Stimulated activated naive CD8-positive, alpha-beta T cell treated with anti-CD3 and anti-CD28 coated beads, Interleukin-15, amount 100 ng/mL, for 72 hours (primary cell): ENCODE results near the gene EVI5.
"Not testable (repeated sequence)": the region's sequence is repeated elsewhere in the genome, so short reads cannot be mapped to it uniquely, and the experiment has no call there.

ENCODE experiments used
- ATAC-seq: fragments of 150-1000 bp; cut with Tn5 transposase; 2 replicates; pipeline ENCODE4 v1.10.0; 2021; ENCODE audit warnings: mild to moderate bottlenecking, moderate library complexity
- DNase-seq, 2 donors: peaks; one replicate each; pipeline ENCODE4 v3.0.0; 2021 to 2022
- H3K27ac Mint-ChIP-seq, 2 donors: one replicate each; pipeline ENCODE4 v1.8.0; 2022; ENCODE audit warnings: mild to moderate bottlenecking in 2 of 2, mixed read lengths in 2 of 2, moderate library complexity in 2 of 2
- H3K27me3 Mint-ChIP-seq: one replicate; pipeline ENCODE4 v1.8.0; 2022; ENCODE audit warnings: mixed read lengths
- H3K4me1 Mint-ChIP-seq: one replicate; pipeline ENCODE4 v1.8.0; 2022; ENCODE audit warnings: mild to moderate bottlenecking, mixed read lengths
- H3K4me3 Mint-ChIP-seq, 2 donors: one replicate each; pipeline ENCODE4 v1.8.0; 2022; ENCODE audit warnings: mild to moderate bottlenecking in 2 of 2, mixed read lengths in 2 of 2, moderate library complexity in 1 of 2
- H3K9me3 Mint-ChIP-seq, 2 donors: one replicate each; pipeline ENCODE4 v1.8.0; 2022; ENCODE audit warnings: mixed read lengths in 2 of 2

The EVI5 gene

DNA sequence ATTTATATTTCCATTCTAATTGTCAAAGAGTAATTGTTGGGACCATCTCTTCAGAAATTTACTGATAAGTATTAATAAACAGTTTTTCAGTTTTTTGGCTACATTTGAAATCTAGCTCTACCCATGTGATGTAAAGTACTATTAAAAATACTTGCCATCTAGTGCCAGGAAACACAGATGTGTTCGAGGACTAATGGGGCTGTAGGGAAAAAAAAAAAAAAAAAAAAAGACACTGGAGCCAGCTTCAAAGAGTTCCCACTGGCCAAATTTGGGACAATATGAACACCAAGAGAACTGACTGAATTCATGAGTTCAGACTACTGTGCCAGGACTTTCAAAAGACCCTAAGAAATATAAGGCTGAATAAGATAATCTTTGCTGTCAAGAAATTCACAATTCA is 233.0 kb downstream of the EVI5 start:
- no peaks in the 10 kb centered on the region for H3K27me3 Mint-ChIP-seq
- H3K27ac Mint-ChIP-seq: no peak overlapping the region
- no peaks in the 10 kb centered on the region for H3K9me3 Mint-ChIP-seq
- DNase-seq (no peak), ATAC-seq (no peak)
- peaks cover 39% of the 10 kb centered on the region for H3K4me1 Mint-ChIP-seq
- H3K4me3 Mint-ChIP-seq: no peak overlapping the region

DNA sequence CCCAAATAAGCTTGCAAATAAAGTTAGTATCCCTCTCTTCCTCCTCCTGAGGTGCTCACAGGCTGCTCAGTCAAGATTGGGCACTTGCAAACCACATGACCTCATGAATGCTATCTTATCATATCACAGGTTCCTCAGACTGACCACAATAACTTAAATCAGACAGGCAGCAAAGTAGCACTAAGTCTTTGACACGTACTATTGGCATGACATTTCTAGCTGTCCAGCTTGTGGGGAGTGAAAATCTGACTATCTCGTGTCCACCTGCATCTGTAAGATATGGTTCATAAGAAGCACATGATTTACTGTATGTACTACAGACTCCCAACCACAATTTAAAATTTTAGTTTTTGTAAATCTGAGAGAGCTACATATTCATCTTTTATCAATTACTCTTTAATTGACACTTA is 240.1 kb downstream of the EVI5 start:
- Mint-ChIP-seq H3K4me1 (peaks cover 67% of the 10 kb centered on the region), H3K9me3 (peaks cover 0 to 5% of the 10 kb centered on the region in 2 donors), H3K27ac (no peak overlapping the region), H3K4me3 (no peak overlapping the region), H3K27me3 (no peaks in the 10 kb centered on the region)
- DNase-seq (no peak), ATAC-seq (peak; percentile 91)

GRCh38 chr1:92543131-92544055 is 241.5 kb downstream of the EVI5 start:
- Mint-ChIP-seq H3K27me3 (no peaks in the 10 kb centered on the region), H3K4me1 (peaks cover 76% of the 10 kb centered on the region), H3K9me3 (peaks cover 0 to 5% of the 10 kb centered on the region in 2 donors), H3K27ac (no peak overlapping the region), H3K4me3 (no peak overlapping the region)
- no peak for DNase-seq
- no peak for ATAC-seq

DNA sequence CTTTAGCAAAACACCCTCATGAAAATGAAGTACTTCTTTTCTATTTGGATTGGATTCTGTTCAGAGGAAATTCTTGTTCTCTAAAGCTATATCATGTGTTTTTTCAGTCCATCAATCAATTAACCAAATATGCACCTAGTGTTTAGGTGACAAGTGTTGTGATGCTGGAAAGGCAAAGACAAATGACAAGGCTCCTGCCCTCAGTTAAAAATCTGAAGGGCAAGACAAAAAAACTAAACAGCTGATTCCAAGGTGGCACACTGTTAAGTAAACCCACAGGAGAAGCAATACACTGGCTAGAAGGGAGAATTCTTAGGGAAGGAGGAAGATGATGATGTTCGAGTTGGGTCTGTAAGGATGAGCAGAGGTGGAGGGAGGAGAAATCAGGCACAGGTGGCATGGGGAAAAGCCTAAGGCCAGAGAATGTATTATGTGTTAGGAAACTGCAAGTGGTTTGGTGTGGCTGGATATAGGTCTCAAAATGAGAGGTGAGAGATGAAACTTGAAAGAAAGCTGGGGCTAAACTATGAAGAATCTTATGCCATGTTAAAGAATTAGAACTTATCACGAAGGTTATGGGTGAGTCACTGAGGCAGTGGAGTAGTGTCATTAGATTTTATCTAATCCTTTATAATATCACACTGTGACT is 246.4 kb downstream of the EVI5 start:
- Mint-ChIP-seq H3K4me1 (peaks cover 63% of the 10 kb centered on the region), H3K4me3 (peak overlapping the region; percentile 53 to 69), H3K9me3 (peaks cover 8 to 16% of the 10 kb centered on the region in 2 donors), H3K27ac (peak overlapping the region; percentile 95 to 97), H3K27me3 (no peaks in the 10 kb centered on the region)
- ATAC-seq: peak; percentile 85
- peak; percentile 60 to 68 for DNase-seq

- DNase-seq (peak; percentile 41 to 42), ATAC-seq (peak; percentile 78)
- H3K4me1 Mint-ChIP-seq: peaks cover 63% of the 10 kb centered on the region
- peak overlapping the region; percentile 95 to 97 for H3K27ac Mint-ChIP-seq
- no peaks in the 10 kb centered on the region for H3K27me3 Mint-ChIP-seq
- peaks cover 8 to 16% of the 10 kb centered on the region in 2 donors for H3K9me3 Mint-ChIP-seq
- peak overlapping the region; percentile 53 to 69 for H3K4me3 Mint-ChIP-seq
These were observed 246.9 kb downstream of the EVI5 start for GRCh38 chr1:92538048-92538412.

DNA sequence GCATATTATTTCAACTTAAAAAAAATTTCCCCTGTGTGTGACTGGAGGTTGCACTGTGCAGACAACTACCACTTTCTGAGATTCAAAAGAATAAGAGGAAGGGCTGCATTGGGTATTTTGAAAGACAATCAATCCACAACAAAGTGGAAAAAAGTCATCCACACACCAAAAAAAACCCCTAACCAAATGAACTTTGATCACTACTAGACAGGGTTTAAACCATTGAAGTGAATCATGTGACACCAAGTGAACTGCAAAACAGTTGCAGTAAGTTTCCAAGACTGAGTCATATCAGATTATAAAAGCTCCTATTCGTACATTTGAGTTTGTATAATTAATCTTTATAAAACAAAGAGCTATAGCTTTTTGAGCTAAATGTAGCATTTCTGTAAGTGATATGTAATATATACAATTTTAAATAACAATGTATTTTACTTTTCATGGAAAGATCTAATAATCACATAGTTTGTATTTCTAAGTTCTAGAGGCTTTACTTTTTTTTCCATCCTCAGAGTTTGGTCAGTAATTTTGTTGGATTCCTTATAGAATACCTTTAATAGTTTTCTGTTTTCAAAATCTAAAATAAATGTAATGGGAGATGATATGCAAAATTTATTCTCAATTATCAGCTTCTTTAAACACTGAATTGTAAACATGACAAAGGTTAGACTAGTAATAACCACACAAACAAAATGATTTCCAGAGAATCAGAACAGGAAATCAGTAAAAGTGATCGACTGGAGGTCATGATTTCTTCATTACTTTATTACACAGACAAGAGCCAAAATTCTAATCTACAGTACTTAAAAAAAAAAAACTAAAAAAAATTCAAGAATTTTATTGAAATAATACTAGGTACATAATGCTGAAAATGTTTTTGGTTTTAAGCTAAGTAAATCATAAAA is 247.7 kb downstream of the EVI5 start:
- peak; percentile 39 to 44 for DNase-seq
- Mint-ChIP-seq H3K4me3 (peak overlapping the region; percentile 56 to 66), H3K9me3 (peaks cover 8 to 14% of the 10 kb centered on the region in 2 donors), H3K27me3 (no peaks in the 10 kb centered on the region), H3K27ac (peak overlapping the region; percentile 91 to 98), H3K4me1 (peaks cover 64% of the 10 kb centered on the region)
- peak; percentile 74 for ATAC-seq

DNA sequence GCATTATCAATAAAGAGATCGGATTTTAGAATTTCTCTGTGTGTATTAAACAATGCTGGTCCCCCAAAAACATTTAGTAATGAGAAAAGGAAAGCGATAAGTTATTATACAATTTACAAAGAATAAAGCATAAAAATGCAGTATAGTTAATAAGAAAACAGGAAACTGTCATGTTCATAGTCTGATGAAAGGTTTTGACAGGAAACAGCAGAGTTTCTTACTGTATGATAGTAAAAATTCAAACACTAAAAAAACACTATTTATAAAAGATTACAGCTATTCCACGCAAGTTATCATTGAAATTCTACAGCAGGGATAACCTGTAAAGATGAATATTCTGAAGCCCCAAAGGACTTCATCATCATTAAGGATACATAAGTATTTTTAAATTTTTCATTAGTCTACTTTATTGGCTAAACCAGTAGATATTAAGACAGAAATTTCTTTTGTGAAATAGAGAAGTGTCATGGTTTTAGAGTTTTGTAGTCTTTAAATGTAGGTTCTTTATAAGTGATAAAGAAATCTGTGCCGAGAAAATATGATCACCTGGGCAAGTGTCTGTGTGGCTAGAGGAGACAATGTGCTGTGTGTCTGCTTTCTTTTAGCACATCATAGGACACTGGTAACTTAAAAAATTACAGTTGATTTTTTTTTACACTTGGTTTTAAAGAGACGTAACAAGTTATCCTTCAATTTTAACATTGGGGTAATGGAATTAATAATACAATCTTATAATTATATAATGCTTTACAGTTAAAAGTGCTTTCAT is 248.5 kb downstream of the EVI5 start:
- H3K27ac Mint-ChIP-seq: peak overlapping the region; percentile 91 to 98
- H3K27me3 Mint-ChIP-seq: no peaks in the 10 kb centered on the region
- no peak for DNase-seq
- H3K4me3 Mint-ChIP-seq: peak overlapping the region in 1 of 2 donors; percentile 66
- peaks cover 8 to 11% of the 10 kb centered on the region in 2 donors for H3K9me3 Mint-ChIP-seq
- H3K4me1 Mint-ChIP-seq: peaks cover 66% of the 10 kb centered on the region
- peak; percentile 10 for ATAC-seq

GRCh38 chr1:92532371-92532770 is 252.5 kb downstream of the EVI5 start:
- not testable (repeated sequence) for ATAC-seq, DNase-seq, H3K27me3 Mint-ChIP-seq
- Mint-ChIP-seq H3K9me3 (peaks cover 11 to 15% of the 10 kb centered on the region in 2 donors), H3K4me1 (peaks cover 59% of the 10 kb centered on the region), H3K27ac (peak overlapping the region; percentile 55 to 99), H3K4me3 (peak overlapping the region; percentile 52 to 91)

- not testable (repeated sequence) for H3K27me3 Mint-ChIP-seq, DNase-seq, ATAC-seq
- peak overlapping the region in 1 of 2 donors; percentile 99 for H3K27ac Mint-ChIP-seq
- H3K4me1 Mint-ChIP-seq: peaks cover 59% of the 10 kb centered on the region
- H3K9me3 Mint-ChIP-seq: peaks cover 11 to 15% of the 10 kb centered on the region in 2 donors
- H3K4me3 Mint-ChIP-seq: peak overlapping the region; percentile 52 to 91
These were observed 253.0 kb downstream of the EVI5 start for GRCh38 chr1:92531939-92532338.

DNA sequence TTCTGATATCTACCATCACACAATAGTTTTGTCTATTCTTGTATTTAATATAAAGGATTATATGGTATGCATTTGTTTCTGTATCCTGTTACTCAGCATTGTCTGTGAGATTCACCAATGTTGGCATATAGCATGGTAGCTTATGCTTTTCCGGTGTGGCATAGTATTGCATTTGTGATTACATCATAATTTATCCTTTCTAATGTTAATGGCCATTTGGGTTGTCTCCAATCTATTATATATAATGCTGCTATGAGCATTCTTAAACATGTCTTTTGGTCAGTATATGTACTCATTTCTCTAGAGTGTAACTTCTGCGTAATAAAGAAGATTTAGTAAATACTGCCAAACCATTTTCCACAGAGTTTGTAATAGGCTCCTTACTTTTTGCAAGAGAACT is 257.2 kb downstream of the EVI5 start:
- peaks cover 0 to 8% of the 10 kb centered on the region in 2 donors for H3K9me3 Mint-ChIP-seq
- H3K27ac Mint-ChIP-seq: no peak overlapping the region
- ATAC-seq: no peak
- H3K4me3 Mint-ChIP-seq: no peak overlapping the region
- no peaks in the 10 kb centered on the region for H3K27me3 Mint-ChIP-seq
- DNase-seq: no peak
- peaks cover 28% of the 10 kb centered on the region for H3K4me1 Mint-ChIP-seq

- H3K27me3 Mint-ChIP-seq, H3K9me3 Mint-ChIP-seq, H3K4me3 Mint-ChIP-seq, H3K4me1 Mint-ChIP-seq, DNase-seq, ATAC-seq: not testable (repeated sequence)
- H3K27ac Mint-ChIP-seq: peak overlapping the region in 1 of 2 donors; percentile 71
These were observed 259.8 kb downstream of the EVI5 start for GRCh38 chr1:92524944-92525590.

DNA sequence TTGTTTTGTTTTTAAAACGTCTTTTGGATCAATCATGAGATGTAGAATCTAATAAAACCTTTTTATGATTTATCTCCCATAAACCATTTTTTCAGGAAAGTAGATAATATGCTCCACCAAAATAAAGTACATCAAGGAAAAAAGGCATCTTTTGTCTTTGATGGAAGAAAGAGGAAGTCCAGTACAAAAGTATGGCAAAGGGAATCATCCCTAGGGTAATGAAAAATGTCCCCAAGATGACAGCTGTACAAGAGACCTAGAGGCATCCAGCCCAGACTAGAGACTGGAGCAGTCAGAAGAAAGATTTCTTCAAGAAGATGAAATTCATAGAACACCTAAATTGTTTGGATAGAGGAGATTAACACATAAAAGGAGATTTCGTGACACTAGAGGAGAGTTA is 265.9 kb downstream of the EVI5 start:
- Mint-ChIP-seq H3K4me3 (no peak overlapping the region), H3K27ac (no peak overlapping the region), H3K9me3 (no peaks in the 10 kb centered on the region), H3K4me1 (peaks cover 34% of the 10 kb centered on the region), H3K27me3 (no peaks in the 10 kb centered on the region)
- DNase-seq (no peak), ATAC-seq (no peak)

GRCh38 chr1:92516574-92516973 is 268.3 kb downstream of the EVI5 start:
- DNase-seq: no peak
- Mint-ChIP-seq H3K4me1 (peaks cover 34% of the 10 kb centered on the region), H3K27me3 (no peaks in the 10 kb centered on the region), H3K27ac (peak overlapping the region; percentile 83 to 97), H3K9me3 (no peaks in the 10 kb centered on the region), H3K4me3 (no peak overlapping the region)
- no peak for ATAC-seq

GRCh38 chr1:92515796-92516201 is 269.1 kb downstream of the EVI5 start:
- ATAC-seq: peak; percentile 59
- peak overlapping the region; percentile 88 to 97 for H3K27ac Mint-ChIP-seq
- H3K27me3 Mint-ChIP-seq: no peaks in the 10 kb centered on the region
- H3K9me3 Mint-ChIP-seq: no peaks in the 10 kb centered on the region
- no peak for DNase-seq
- peak overlapping the region in 1 of 2 donors; percentile 46 for H3K4me3 Mint-ChIP-seq
- peaks cover 34% of the 10 kb centered on the region for H3K4me1 Mint-ChIP-seq
